Adrenal gland (tissue), 5 donors: ENCODE results near the gene PDK2.

Experiments
- POLR2A ChIP-seq, 2 donors: fragments of 450-650 bp; IDR thresholded peaks; one replicate each; pipeline ENCODE4 v1.6.1; 2017; ENCODE audit warnings: antibody characterized with exemption in 2 of 2, mild to moderate bottlenecking in 2 of 2, moderate library complexity in 1 of 2
- TF ChIP-seq, protein P1 (sequence below), 6 experiments: fragments of 450-650 bp in 4 of 6; fragments of 200-600 bp in 2 of 6; sonication (generic) in 1 of 6; IDR thresholded peaks; 1 replicate in 5 of 6; 2 replicates in 1 of 6; pipeline versions ENCODE4 v1.5.1 to v1.8.0; 2016 to 2021; ENCODE audit warnings: antibody characterized with exemption in 6 of 6, mild to moderate bottlenecking in 2 of 6, moderate library complexity in 1 of 6
- donor health status: DM: no; HTN: no; CAD: no.

DNA sequence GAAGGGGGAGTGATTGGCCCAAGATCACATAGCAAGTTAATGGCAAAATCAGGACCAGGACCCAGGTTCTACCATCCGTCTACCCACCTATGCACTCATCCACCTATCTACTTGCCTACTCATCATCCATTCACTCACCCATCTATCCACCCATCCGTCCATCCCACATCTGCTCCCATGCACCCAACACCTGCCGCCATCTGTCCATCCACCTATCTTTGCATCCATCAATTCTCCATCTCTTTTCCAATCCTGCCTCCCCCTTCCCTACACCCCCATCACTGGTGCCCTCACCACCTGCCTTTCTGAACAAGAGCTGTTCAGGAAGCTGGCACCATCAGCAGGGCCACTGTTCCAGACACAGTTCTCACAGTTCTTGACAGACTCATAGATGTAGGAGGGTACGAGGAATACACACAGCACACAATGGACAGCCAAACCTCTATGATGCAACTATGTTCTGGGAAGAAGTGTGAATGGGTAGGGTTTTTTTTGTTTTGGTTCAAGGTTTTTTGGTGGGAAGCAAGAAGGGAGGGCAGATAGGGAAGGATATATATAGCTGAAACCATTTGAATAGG, 30.4 kb downstream of the PDK2 start:
- TF ChIP-seq, protein P1, sequence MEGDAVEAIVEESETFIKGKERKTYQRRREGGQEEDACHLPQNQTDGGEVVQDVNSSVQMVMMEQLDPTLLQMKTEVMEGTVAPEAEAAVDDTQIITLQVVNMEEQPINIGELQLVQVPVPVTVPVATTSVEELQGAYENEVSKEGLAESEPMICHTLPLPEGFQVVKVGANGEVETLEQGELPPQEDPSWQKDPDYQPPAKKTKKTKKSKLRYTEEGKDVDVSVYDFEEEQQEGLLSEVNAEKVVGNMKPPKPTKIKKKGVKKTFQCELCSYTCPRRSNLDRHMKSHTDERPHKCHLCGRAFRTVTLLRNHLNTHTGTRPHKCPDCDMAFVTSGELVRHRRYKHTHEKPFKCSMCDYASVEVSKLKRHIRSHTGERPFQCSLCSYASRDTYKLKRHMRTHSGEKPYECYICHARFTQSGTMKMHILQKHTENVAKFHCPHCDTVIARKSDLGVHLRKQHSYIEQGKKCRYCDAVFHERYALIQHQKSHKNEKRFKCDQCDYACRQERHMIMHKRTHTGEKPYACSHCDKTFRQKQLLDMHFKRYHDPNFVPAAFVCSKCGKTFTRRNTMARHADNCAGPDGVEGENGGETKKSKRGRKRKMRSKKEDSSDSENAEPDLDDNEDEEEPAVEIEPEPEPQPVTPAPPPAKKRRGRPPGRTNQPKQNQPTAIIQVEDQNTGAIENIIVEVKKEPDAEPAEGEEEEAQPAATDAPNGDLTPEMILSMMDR (IDR thresholded peaks at IDR 0.05) = no peak
- TF ChIP-seq POLR2A (IDR thresholded peaks at IDR 0.05) = no peak
